AG10803 (cell line): Measurements from ENCODE around the gene FAIM2.
"Not testable (repeated sequence)": the region's sequence is repeated elsewhere in the genome, so short reads cannot be mapped to it uniquely, and the experiment has no call there.

Experiments used
- DNase-seq: peaks from one replicate; pipeline ENCODE4 v3.0.0; 2010; ENCODE audit warnings: low read depth
- H3K4me3 ChIP-seq: 2 replicates; pipeline ENCODE4 v1.5.1; 2011; ENCODE audit warnings: mild to moderate bottlenecking, low read length, control low read depth
- CTCF ChIP-seq: conservative IDR thresholded peaks from 2 replicates; pipeline ENCODE4 v1.5.1; 2011; ENCODE audit warnings: mild to moderate bottlenecking, low read length, control low read depth, inconsistent platforms

Gene FAIM2

GRCh38 chr12:49876070-49876469, 27.6 kb downstream of the FAIM2 start:
- no peak overlapping the region for H3K4me3 ChIP-seq
- TF ChIP-seq CTCF: no peak
- DNase-seq: no peak

GRCh38 chr12:49875115-49875720, 28.5 kb downstream of the FAIM2 start:
- H3K4me3 ChIP-seq: no peak overlapping the region
- TF ChIP-seq CTCF: no peak
- no peak for DNase-seq

GRCh38 chr12:49874142-49874897, 29.4 kb downstream of the FAIM2 start:
- no peak for DNase-seq
- H3K4me3 ChIP-seq: no peak overlapping the region
- no peak for TF ChIP-seq CTCF

GRCh38 chr12:49873361-49873934, 30.3 kb downstream of the FAIM2 start:
- DNase-seq: no peak
- H3K4me3 ChIP-seq: no peak overlapping the region
- no peak for TF ChIP-seq CTCF

- no peak for TF ChIP-seq CTCF
- no peak for DNase-seq
Observed at GRCh38 chr12:49872781-49873181, 30.9 kb downstream of the FAIM2 start.

GRCh38 chr12:49872381-49872780, 31.3 kb downstream of the FAIM2 start:
- no peak for TF ChIP-seq CTCF
- no peak overlapping the region for H3K4me3 ChIP-seq
- no peak for DNase-seq

More at GRCh38 chr12:49872781-49873181, 30.9 kb downstream of the FAIM2 start:
- no peak overlapping the region for H3K4me3 ChIP-seq

- not testable (repeated sequence) for H3K4me3 ChIP-seq, DNase-seq
Observed at GRCh38 chr12:49871811-49872251, 31.9 kb downstream of the FAIM2 start.
